HG03521 (cell line): Measurements from ENCODE around the gene PWWP2A.
"Not testable (repeated sequence)": the region's sequence is repeated elsewhere in the genome, so short reads cannot be mapped to it uniquely, and the experiment has no call there.

Experiments used
- ATAC-seq: cut with Tn5 transposase; IDR thresholded peaks from one replicate; pipeline ENCODE4 v1.9.1; 2021; ENCODE audit warnings: mild to moderate bottlenecking, moderate library complexity; ENCODE audit not compliant: unreplicated experiment

PWWP2A gene

DNA sequence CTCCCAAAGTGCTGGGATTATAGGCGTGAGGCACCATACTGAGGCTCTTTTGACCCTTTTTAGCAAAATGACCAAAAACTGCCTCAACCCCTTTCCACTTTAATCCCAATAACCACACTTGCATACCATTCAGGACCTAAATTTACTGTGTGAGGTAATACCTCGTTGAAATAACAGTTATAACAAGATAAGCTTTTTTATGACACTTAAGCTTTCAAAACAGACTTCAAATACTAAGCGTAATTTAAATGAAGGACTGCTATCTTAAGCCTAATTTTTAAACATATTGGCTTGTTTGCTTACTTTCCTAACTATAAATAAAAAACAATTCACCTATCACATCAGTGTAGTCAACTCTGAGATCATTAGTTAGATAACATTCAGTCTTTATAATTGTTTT is 37.8 kb downstream of the PWWP2A start:
- ATAC-seq: no peak

DNA sequence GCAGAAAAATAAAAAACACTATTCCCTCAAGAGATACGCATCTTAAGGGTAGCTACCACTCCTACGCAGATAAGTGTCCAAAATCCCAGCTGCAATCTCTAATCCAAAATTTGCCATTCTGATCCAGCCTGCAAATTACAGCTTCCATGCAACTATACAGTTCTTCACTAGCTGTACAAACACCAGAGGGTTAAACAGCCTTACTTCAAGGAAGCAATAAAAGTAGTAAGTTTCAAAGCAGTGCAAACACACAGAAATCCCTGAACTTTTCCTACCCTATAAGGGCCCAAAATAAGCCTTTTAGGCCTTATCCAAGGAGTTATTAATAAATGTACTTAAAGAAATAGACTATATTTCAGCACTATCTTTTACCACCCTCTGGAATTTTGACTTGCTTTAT is 39.5 kb downstream of the PWWP2A start:
- ATAC-seq: no peak

DNA sequence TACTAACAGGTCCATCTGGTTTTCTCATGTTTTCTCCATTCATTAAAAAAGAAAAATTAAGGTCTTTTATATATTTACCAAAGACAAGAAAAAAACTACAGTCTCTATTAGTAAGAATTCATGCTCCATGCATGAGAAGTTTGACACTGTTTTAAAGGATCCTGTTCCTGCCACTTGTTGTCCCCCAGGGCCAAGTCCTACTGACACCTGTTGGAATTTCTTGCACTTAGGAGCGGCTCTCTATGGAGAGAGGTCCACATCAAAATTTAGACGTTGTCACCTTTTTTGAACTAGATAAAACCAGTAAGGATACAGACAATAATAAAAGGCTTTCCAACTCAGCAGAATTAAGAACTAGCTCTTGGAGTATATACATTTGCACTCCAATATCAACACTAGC is 42.3 kb downstream of the PWWP2A start:
- no peak for ATAC-seq

DNA sequence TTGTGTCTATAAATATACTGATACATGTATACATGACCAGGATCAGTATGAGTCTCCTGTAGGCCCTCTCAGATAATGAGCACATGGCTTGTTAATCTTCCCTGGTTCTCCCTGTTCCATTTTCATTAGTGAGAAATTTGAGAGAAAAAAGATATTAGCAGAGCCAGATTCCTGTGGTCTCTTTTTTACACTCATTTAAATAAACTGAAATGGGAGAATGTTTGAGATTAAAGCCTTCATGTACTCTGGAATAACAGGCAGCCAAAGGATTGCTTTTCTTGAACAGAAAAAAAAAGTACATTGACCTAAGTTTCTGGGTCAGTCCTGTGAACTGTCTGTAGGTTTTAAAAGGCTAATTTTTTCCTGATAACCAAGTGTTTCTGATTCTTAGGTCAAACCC is 44.2 kb downstream of the PWWP2A start:
- no peak for ATAC-seq

DNA sequence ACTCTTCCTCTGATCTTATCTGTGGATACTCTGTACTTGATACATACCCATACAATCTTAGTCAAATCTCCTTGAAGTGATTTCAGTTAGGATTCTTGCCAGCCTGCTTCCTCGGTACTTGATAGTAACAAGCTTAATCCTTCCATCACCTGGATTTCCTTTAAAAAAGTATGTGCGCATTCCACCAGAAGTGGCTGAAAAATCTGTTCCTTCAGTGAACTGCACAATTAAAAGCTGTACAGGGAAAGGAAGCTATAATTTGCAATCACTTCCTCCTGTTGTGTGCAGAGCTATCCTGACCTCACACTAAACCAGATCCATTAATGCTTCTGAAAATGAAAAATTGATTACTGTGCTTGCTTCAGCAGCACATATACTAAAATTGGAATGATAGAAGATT is 47.3 kb downstream of the PWWP2A start:
- no peak for ATAC-seq

DNA sequence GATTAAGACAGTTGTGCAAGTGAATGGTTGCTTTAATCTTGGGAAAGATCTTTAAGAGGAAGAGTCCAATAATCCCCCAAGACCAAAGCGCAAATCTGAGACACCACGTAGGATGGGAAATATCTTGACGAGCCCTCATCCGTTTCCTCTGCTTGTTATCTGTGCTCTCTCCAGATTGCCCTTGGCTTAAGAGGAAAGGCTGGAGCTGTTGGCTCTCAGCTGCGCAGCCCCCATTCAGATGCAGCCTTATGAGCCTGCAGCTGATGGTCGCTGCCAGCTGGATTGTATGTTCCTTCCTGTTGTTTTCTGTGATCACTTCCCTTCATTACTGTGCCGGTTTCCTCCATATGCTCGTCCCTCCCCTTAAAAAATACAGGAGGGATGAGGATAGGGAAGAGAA is 47.7 kb downstream of the PWWP2A start:
- no peak for ATAC-seq

DNA sequence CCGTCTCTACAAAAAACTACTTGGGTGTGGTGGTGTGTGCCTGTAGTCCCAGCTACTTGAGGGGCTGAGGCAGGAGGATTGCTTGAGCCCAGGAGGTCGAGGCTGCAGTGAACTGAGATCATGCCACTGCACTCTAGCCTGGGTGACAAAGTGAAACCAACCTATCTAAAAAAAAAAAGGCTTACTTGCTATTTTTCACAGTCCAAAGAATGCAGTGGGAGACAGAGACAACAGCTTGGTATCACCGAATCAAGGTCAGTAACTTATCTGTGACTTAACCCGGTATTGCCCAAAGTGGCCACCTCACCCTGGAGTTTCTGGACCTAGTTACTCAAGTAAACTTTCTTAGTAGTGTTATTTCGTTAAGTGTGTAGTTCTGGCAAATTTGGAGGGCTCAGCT is 50.1 kb downstream of the PWWP2A start:
- ATAC-seq: not testable (repeated sequence)

DNA sequence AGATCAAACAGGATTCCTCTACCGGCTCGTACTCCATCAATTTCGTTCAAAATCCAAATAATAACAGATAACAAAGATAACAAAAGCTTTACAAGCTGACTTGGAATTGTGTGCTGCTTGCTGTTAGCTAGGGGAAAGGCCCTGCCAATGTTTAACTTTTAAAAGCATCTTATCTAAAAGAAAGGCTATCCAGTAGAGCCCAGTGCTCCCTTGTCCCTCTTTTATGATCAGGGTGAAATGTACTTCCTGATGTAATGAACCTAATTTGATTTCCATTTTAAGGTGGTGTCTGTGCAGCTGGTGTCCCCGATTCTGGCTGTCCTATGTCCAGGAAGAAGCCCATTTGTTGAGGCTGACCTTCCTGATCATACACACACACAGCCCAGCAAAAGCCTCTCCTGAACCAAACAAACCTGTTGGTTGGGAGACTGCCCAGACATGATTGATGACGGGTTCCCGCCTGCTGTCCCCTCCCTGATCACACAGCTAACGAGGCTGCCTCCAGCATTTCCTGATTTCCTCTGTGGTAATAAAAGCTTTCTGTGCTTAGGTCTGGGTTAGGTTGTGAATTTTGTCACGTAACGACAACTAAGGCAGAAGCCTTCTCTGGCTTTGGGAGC is 54.1 kb downstream of the PWWP2A start:
- ATAC-seq: no peak

DNA sequence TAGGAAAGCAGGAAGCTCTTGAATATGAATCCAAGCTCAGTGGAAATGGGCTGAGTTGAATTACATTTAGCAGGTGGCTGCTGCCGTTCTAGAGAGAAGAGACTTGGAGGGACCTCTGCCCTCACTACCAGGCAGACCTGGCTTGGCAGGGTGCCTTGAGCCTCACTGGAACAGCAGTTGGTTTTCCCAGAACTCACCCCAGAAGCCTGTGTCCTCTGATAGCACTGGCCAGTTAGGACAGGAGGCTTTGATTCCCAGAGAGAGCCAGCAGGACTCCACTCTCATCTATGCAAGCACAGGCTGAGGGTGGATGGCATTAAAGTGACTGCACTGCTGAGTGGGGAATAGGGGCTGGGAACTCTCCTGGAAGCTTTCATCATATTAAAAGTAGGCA is 54.8 kb downstream of the PWWP2A start:
- no peak for ATAC-seq

DNA sequence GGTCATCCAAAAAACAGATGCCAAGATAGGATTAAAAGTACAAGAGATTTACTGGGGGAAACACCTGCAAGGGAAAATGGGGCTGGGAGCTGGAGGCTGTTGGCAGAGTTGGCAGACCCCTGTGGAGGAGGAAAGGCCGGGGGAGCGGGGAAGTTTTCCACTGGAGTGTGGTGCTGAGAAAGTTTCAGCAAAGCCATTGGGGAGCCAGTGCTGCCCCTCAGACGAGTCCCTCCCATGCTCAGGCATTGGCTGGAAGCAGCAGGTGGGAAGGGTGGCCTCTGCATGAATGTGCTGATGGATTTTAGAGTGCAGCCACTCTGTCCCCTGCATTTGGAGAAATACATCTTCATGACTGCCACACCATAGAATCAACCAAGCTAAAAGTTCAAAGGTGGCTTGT is 57.5 kb downstream of the PWWP2A start:
- ATAC-seq: no peak

DNA sequence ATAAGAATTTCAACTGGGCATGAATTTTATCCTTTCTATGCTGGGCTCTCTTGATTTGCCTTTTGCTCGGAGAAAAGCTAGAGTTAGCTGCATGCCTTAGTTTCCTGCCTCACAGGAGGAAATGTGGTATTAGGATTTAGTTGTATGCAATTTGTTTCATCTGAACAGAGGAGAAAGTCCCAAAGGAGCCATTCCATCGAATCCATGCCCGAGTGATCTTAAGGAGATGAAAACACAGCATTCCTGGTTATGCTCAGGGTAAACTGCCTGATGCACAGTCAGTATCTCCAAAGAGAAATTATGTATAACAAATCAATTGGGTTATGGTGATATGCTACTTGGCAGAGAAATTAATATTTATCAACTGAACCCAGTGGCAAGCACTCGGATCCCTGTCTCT is 59.2 kb downstream of the PWWP2A start:
- no peak for ATAC-seq

DNA sequence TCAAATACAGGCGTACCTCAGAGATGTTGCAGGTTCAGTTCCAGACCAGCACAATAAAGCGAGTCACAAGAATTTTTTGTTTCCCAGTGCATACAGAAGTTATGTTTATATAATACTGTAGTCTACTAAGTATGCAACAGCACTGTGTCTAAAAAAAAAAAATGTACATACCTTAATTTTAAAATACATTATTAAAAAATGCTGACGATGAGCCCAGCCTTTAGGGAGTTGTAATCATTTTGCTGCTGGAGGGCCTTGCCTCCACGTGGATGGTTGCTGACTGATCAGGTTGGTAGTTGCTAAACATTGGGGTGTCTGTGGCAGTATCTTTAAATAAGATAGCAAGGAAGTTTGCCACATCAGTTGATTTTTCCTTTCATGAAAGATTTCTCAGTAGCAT is 62.0 kb downstream of the PWWP2A start:
- ATAC-seq: no peak

DNA sequence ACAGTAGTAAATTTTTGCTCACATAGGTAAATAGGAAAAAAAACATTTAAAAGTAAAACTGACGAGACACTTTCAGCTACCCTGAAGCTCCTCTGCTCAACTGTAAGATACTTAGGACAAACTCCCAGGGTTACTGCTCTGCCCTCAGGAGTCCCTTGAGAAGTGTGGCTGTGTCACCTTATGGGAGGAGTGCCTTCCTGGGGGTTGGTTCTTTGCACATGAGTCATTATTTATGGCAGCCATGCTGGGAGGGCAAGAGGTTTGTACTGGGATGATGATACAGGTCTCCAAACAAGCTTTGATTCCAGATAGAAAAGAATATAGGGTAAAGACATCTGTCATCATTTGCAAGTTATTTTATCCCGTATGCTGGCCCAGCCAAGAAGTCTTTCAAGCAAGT is 64.4 kb downstream of the PWWP2A start:
- no peak for ATAC-seq

DNA sequence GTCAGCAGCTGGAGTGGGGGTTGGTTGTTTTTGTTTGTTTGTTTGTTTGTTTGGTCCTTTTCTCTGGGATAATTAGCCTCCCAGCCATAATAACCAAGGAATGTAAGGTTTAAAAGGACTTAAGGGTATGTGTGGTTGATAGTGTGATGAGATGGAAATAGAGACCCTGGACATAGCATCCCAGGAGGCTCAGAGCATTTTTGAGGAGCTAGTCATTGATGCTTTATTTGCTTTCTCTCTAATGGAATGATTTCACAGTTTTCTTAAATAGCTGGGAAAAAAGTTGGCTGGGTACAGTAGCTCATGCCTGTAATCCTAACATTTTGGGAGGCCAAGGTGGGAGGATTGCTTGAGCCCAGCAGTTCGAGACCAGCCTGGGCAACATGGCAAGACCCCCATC is 65.2 kb downstream of the PWWP2A start:
- ATAC-seq: no peak

DNA sequence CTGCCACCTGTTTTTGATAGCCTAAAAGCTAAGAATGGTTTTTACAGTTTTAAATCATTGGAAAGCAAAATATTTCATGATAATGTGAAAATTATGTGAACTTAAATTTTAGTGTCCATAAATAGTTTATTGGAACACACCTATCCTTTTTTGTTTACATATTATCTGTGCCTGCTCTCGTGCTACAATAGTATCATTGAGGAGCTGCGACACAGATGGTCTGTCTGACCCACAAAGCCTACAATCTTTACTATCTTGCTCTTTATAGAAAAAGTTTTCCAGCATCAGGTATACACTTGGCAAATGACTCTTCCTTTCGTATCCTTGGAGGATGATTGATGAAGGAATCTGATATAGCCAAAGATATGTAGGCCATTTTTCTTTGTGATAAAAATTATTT is 70.2 kb downstream of the PWWP2A start:
- ATAC-seq: no peak

DNA sequence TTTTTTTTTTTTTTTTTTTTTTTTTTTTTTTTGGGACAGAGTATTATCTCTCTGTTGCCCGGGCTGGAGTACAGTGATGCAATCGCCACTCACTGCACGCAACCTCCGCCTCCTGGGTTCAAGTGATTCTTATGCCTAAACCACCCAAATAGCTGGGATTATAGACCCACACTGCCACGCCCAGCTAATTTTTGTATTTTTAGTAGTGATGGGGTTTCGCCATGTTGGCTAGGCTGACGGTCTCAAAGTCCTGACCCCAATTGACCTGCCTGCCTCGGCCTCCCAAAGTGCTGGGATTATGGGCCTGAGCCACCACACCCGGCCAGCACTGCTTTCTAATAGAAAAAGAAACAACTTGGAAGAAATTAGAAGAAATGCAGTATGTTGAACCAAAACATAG is 71.1 kb downstream of the PWWP2A start:
- ATAC-seq: no peak

DNA sequence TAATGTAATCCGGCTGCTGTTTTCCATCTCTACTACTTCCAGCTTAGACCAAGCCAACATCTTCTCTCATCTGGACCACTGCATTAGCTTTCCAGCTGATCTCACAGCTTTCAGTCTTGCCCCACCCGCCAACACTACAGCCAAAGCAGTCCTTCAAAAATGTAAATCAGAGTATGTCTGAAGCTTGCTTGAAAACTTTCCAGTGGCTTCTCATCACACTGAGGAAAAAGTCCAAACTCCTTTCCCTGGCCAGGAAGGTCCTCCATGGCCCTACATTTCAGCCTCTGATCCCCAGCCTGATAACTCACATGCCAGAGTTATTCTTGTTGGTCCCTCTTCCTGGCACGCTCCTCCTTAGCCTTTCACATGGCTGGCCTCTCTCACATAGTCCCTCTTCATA is 71.8 kb downstream of the PWWP2A start:
- no peak for ATAC-seq

DNA sequence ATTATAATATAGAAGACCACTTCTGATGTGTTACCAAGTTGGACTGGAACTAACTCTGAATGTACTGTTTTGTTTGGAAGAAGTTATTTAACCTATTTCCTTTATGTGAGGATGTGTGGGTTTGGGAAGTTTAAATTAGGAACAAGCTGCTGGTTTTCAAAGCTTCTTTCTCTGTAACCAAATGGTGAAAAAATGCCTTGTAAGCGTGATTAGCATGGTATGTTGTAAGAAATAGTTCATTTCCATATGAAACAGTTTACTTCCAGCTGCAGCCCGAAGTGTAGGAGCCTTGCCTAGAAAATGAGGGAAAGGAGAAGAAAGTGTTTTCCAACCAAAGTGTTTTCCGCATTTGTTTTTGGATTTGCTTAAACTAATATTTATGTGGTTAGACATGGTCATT is 74.3 kb downstream of the PWWP2A start:
- no peak for ATAC-seq

DNA sequence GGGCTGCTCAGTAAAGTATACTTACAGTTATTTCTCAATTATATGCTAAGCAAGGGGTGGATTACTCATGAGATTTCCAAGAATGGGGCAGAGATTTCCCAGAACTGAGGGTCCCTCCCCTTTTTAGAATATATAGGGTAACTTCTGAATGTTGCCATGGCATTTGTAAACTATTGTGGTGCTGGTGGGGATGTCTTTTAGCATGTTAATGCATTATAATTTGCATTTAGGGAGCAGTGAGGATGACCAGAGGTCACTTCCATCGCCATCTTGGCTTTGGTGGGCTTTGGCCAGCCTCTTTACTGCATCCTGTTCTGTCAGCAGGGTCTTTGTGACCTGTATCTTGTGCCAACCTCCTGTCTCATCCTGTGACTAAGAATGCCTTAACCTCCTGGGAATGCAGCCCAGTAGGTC is 74.9 kb downstream of the PWWP2A start:
- ATAC-seq: no peak

DNA sequence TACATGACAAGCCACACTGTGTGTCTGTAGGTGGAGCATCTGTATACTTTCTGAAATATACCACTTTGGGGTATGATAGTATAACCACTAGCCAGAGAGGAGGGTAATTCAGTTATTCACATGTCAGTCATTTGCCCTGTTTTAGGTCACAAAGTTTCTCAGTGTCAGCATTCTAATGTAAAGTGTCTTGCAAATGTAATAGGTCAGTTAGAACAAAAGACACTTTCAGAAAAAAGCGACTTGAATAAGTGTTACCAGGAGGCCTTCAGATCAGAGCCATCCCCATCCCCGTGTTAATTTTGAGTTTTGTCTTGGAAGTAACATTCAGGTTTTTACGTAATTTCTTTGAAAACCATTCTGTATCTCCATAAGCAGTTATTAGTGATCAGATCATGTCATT is 76.6 kb downstream of the PWWP2A start:
- ATAC-seq: no peak
